SK-N-MC (cell line): Measurements from ENCODE around the gene GNG12.
A peak's percentile ranks its signal among the peaks of the same experiment; 100 is the strongest.

Experiments
- DNase-seq: peaks from one replicate; pipeline ENCODE4 v3.0.0-alpha.2; 2011; ENCODE audit warnings: low read depth, low spot score
- H3K27ac ChIP-seq: fragments of 200-600 bp; sonication (generic); 2 replicates; pipeline ENCODE4 v1.5.1; 2016; ENCODE audit warnings: mixed run types
- H3K36me3 ChIP-seq: fragments of 200-600 bp; sonication (generic); 2 replicates; pipeline ENCODE4 v1.6.1; 2017; ENCODE audit warnings: antibody characterized with exemption, low read length, mixed read lengths; ENCODE audit not compliant: insufficient read depth
- H3K4me3 ChIP-seq: fragments of 200-600 bp; sonication (generic); 2 replicates; pipeline ENCODE4 v1.5.1; 2016
- H3K9ac ChIP-seq: fragments of 200-600 bp; sonication (generic); 2 replicates; pipeline ENCODE4 v1.8.0; 2017; ENCODE audit warnings: mixed run types, mixed read lengths; ENCODE audit not compliant: insufficient read length
- H3K9me3 ChIP-seq: fragments of 200-600 bp; sonication (generic); 2 replicates; pipeline ENCODE4 v1.6.1; 2017; ENCODE audit warnings: low read depth, mild to moderate bottlenecking, antibody characterized with exemption, low read length, moderate library complexity, mixed read lengths
- EZH2 ChIP-seq: fragments of 200-600 bp; sonication (generic); IDR thresholded peaks from one replicate; pipeline ENCODE4 v1.6.1; 2017; ENCODE audit warnings: antibody characterized with exemption
- FOXP2 ChIP-seq: optimal IDR thresholded peaks from 2 replicates; pipeline ENCODE3; 2011; ENCODE audit warnings: mild to moderate bottlenecking, moderate library complexity; ENCODE audit not compliant: insufficient read depth; ENCODE audit errors: extremely low read length, control extremely low read depth
- POLR2AphosphoS5 ChIP-seq: IDR thresholded peaks from 2 replicates; pipeline ENCODE4 v1.6.1; 2012; ENCODE audit warnings: mild to moderate bottlenecking, low read depth, low read length, borderline replicate concordance

The GNG12 gene

DNA sequence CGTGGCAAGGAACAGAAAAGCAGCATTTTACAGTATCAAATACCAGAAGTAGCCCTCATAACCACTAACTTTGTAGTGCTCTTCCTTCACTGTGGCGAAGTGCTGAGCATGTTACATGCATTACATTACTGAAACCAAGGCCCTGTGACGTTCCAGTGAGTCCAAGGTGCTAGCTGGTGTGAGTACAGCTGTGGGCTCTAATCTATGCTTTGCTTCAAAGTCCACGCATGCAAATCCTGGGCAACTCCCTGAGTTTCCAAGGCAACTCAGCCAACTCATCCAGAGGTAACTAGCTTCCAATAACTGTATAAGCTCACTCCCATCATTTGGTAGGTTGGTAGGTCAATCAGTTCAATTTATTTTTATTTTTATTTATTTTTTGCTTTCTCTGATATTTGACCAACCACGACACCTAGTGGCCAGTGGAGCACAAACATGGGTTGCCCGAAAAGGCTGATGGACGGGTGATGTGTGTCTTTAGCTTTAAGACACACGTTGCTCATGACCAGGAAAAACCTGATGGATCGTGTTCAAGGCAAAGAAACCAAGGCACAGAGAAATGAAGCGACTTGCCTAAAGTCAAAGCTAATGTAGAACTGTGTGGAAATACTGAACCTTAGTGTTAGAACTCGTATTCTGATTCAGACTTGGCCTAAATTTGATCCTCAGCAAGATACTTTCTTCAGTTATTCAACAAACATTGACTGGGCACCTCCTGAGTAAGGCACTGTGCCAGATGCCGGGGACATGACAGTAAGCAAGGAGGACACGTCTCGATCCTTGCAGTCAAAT lies 73.0 kb downstream of the GNG12 start:
- no peak overlapping the region for H3K27ac ChIP-seq

DNA sequence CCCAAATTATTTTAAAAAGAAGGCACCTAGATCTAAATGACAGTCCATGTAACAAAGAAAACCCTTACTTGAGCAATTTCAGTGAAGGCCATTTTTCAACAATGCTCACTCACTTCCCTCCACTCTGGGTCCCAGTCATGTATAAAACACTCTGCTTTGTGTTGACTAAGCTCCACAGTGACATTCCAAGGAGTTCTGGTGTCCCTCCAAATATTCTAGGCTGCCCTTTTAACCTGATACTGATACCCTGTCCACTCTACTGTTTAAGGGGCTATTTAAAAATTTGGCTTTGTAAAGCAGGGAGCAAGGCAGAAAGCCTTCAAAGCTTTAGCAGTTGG lies 73.6 kb downstream of the GNG12 start:
- TF ChIP-seq FOXP2 (no peak), POLR2AphosphoS5 (no peak), EZH2 (no peak)
- no peak overlapping the region for H3K9ac ChIP-seq
- H3K9me3 ChIP-seq, result no peaks in the 10 kb centered on the region
- no peaks in the 10 kb centered on the region for H3K36me3 ChIP-seq
- no peak overlapping the region for H3K27ac ChIP-seq
- no peak for DNase-seq
- no peak overlapping the region for H3K4me3 ChIP-seq

More for the DNA sequence above, 73.0 kb downstream of the GNG12 start:
- Histone ChIP-seq H3K9ac (no peak overlapping the region), H3K36me3 (no peaks in the 10 kb centered on the region), H3K9me3 (no peaks in the 10 kb centered on the region), H3K4me3 (no peak overlapping the region)
- TF ChIP-seq FOXP2, result no peak
- TF ChIP-seq POLR2AphosphoS5, result no peak
- TF ChIP-seq EZH2, result no peak
- no peak for DNase-seq

DNA sequence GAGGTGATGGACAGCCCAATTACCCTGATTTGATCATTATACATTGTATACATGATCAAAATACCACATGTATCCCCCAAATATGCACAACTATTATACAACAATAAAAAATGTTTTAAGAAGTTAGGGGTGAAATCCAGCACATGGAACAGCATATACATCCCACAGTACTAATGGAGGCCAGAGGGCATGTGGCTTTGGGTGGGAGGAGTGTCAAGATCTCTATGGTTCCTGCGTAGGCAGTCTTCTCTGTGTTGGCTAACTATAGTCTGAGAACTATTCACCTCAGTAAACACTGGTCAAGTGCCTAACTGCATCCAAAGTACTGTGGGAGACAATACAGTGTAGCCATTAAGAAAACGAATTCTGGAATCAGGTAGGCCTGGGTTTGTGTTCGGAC lies 74.2 kb downstream of the GNG12 start:
- no peak overlapping the region for H3K27ac ChIP-seq
- no peak for DNase-seq
- H3K4me3 ChIP-seq, result no peak overlapping the region
- TF ChIP-seq FOXP2, result no peak
- H3K36me3 ChIP-seq, result no peaks in the 10 kb centered on the region
- no peaks in the 10 kb centered on the region for H3K9me3 ChIP-seq
- no peak overlapping the region for H3K9ac ChIP-seq

DNA sequence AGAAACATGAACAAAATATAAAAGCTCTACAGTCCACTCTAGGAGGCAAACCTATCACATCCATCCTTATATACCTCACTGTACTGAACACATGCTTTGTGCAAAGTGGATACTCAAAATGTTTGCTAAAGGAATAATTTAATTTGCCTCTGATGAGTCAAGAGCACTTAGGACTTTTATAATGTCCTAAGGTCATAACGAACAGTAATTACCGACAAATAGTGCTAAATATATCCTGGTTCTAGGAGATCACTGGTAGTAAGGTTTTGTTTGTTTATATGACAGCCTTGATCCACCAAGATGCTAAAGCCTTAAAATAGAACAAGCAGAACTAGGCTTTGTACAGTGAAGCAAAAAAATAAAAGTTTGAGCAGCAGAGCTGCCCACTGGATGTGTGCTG lies 77.6 kb downstream of the GNG12 start:
- TF ChIP-seq EZH2, result no peak
- TF ChIP-seq FOXP2, result no peak
- no peak for TF ChIP-seq POLR2AphosphoS5
- no peak for DNase-seq
- H3K9ac ChIP-seq, result no peak overlapping the region
- no peak overlapping the region for H3K27ac ChIP-seq
- no peaks in the 10 kb centered on the region for H3K9me3 ChIP-seq
- H3K36me3 ChIP-seq, result no peaks in the 10 kb centered on the region
- H3K4me3 ChIP-seq, result no peak overlapping the region

DNA sequence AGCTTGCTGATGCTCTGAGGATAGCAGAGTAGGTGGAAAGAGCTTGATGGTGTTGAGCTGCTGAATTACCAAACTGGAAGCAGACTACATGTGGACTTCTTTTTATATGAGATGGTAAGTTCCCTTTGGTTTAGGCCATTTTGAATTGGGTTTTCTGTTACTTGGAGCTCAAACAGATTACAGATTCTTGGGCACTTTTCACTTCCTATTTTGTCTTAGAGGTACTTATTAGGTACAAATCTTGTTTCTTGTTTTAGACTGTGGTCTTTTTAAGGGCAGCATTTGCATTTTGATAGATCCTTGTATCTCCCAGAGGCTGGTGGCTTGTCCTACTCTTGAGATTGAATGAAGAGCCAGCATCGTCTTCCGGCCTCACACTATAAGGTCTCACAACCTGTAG lies 78.1 kb downstream of the GNG12 start:
- no peak for DNase-seq
- H3K9me3 ChIP-seq, result no peaks in the 10 kb centered on the region

DNA sequence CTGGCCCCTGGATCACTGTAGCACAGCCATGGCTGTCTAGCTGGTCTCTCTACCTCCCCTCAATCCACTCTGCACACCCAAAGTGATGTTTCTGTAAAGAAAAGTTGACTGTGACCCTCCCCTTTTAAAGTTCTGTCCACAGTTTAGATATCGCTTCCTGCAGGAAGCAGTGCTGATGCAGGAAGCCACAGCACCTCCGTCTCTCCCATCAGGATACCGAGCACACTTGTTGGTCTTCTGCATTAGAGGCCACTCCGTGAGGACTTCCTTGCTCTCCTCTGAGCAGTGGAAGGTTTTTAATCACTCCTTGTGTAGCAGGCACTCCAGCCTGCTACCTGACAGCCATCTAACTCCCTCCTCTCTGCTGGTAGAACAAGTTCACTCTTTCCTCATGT lies 78.7 kb downstream of the GNG12 start:
- TF ChIP-seq EZH2, result no peak
- Histone ChIP-seq H3K27ac (no peak overlapping the region), H3K36me3 (no peaks in the 10 kb centered on the region), H3K9me3 (no peaks in the 10 kb centered on the region), H3K4me3 (no peak overlapping the region), H3K9ac (no peak overlapping the region)
- DNase-seq, result no peak

More for the DNA sequence above, 78.1 kb downstream of the GNG12 start:
- H3K36me3 ChIP-seq, result no peaks in the 10 kb centered on the region
- H3K9ac ChIP-seq, result no peak overlapping the region
- no peak overlapping the region for H3K4me3 ChIP-seq
- no peak overlapping the region for H3K27ac ChIP-seq
- no peak for TF ChIP-seq EZH2
- TF ChIP-seq FOXP2, result no peak
- TF ChIP-seq POLR2AphosphoS5, result no peak

DNA sequence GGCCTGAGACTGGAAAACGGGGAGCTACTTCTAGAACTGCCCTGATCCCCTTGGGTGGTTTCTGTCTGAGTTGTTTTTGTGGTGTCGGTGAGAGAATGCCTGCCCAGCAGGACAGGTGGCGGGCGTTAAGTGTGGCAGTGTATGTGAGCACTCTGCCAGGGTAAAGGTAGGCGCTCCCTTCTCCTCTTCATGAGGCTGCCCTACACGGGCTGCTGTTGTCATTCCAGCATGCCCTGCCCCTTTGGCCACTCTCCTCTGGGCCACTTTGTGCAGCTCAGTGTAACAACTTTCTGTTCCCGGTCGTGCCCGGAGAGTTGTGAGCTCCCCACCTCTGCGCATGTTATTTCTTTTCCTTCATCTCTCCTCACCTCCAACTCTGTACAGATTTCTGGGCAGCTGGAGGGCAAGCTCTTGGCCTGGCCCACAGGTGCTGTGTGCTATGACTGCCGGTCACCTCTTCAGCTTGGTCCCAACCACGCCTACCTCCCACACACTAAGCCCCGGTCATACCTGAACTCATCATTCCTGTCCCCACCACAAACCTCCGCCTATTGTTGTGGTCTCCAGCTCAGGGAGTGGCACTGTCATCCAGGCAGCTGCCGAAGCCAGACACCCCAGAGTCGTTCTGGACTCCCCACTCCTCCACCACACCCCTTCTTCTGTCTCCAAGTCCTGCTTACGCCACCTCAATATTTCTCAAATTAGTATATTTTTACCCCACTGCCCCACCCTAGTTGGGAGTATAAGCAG lies 79.3 kb downstream of the GNG12 start:
- no peak overlapping the region for H3K4me3 ChIP-seq
- no peak overlapping the region for H3K9ac ChIP-seq
- H3K27ac ChIP-seq, result no peak overlapping the region
- H3K36me3 ChIP-seq, result no peaks in the 10 kb centered on the region
- no peak for DNase-seq
- TF ChIP-seq FOXP2, result no peak
- no peak for TF ChIP-seq EZH2
- TF ChIP-seq POLR2AphosphoS5, result no peak
- H3K9me3 ChIP-seq, result no peaks in the 10 kb centered on the region

DNA sequence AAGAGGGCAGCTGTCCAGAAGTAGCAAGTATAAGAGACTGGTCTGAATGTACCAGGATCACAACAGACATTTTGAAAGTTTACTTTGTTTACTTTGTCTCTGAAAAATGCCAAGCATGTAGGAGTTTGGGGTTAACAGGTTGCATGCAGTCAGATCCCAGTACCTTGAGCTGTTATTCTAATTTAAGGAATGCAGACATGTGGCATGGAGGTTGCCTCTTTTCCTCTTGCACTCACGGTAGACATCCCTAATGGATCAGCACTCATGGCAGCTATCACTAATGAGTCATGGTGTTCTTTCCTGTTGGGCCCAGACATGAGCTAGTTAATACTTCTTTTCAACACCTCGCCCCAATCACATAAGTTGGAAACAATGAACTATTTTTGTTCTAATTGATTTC lies 81.0 kb downstream of the GNG12 start:
- Histone ChIP-seq H3K9ac (no peak overlapping the region), H3K9me3 (no peaks in the 10 kb centered on the region), H3K27ac (no peak overlapping the region), H3K36me3 (no peaks in the 10 kb centered on the region), H3K4me3 (no peak overlapping the region)
- DNase-seq, result no peak
- no peak for TF ChIP-seq FOXP2
- TF ChIP-seq EZH2, result no peak
- TF ChIP-seq POLR2AphosphoS5, result no peak

DNA sequence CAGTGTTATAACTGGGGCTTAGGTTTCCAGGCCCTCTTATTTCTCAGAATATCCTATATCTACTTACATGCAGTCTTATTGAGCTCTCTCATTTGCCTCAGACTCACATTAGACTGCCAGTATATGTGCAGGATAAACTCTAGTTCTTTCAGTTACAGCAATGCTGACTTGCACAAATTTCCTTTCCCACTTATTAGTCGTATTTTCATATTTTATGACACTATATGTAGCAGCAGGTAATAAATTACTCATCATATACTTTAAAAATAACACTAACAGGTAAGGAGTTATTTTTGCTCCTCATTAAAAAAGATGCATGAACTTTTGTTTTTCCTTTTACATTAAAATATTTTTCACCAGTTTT lies 82.6 kb downstream of the GNG12 start:
- no peaks in the 10 kb centered on the region for H3K9me3 ChIP-seq
- H3K4me3 ChIP-seq, result no peak overlapping the region
- no peaks in the 10 kb centered on the region for H3K36me3 ChIP-seq
- H3K27ac ChIP-seq, result peak overlapping the region; percentile 58
- DNase-seq, result no peak
- no peak for TF ChIP-seq EZH2
- TF ChIP-seq POLR2AphosphoS5, result no peak
- no peak for TF ChIP-seq FOXP2
- no peak overlapping the region for H3K9ac ChIP-seq
